MM.1S (cell line): Measurements from ENCODE around the gene RNF130.

ENCODE experiments used
- DNase-seq: peaks from one replicate; pipeline ENCODE4 v3.0.0-alpha.2; 2015
- H2AFZ ChIP-seq: fragments of 300-600 bp; sonication (generic); 2 replicates; pipeline ENCODE4 v1.6.0; 2016; ENCODE audit warnings: antibody characterized with exemption, low read length
- H3F3A ChIP-seq: fragments of 300-600 bp; sonication (generic); 2 replicates; pipeline ENCODE4 v1.6.1; 2016; ENCODE audit warnings: mild to moderate bottlenecking, antibody characterized with exemption, low read length, moderate library complexity, mixed read lengths; ENCODE audit not compliant: insufficient read depth
- H3K27ac ChIP-seq: fragments of 300-600 bp; sonication (generic); 2 replicates; pipeline ENCODE4 v1.5.1; 2016; ENCODE audit warnings: mild to moderate bottlenecking, low read length
- H3K27me3 ChIP-seq: fragments of 300-600 bp; sonication (generic); replicated peaks from 2 replicates; pipeline ENCODE4 v1.6.0; 2016; ENCODE audit warnings: low read length; ENCODE audit not compliant: insufficient read depth
- H3K36me3 ChIP-seq: fragments of 300-600 bp; sonication (generic); replicated peaks from 2 replicates; pipeline ENCODE4 v1.6.1; 2016; ENCODE audit warnings: mild to moderate bottlenecking, low read length, mixed read lengths; ENCODE audit not compliant: insufficient read depth
- H3K4me1 ChIP-seq: fragments of 300-600 bp; sonication (generic); 2 replicates; pipeline ENCODE4 v1.6.1; 2016; ENCODE audit warnings: low read length, mixed read lengths
- H3K4me2 ChIP-seq: fragments of 300-600 bp; sonication (generic); 2 replicates; pipeline ENCODE4 v1.6.0; 2016; ENCODE audit warnings: low read depth, low read length
- H3K4me3 ChIP-seq: fragments of 300-600 bp; sonication (generic); 2 replicates; pipeline ENCODE4 v1.5.1; 2016; ENCODE audit warnings: low read length, mixed read lengths
- H3K79me2 ChIP-seq: fragments of 300-600 bp; sonication (generic); 2 replicates; pipeline ENCODE4 v1.6.1; 2016; ENCODE audit warnings: mixed run types, low read length, mixed read lengths
- H3K9ac ChIP-seq: fragments of 300-600 bp; sonication (generic); 2 replicates; pipeline ENCODE4 v1.6.1; 2016; ENCODE audit warnings: low read length, mixed read lengths
- H3K9me2 ChIP-seq: fragments of 300-600 bp; sonication (generic); replicated peaks from 2 replicates; pipeline ENCODE4 v1.6.1; 2016; ENCODE audit warnings: mild to moderate bottlenecking, low read length, mixed read lengths; ENCODE audit not compliant: insufficient read depth
- H3K9me3 ChIP-seq: fragments of 300-600 bp; sonication (generic); replicated peaks from 2 replicates; pipeline ENCODE4 v1.6.1; 2016; ENCODE audit warnings: mild to moderate bottlenecking, low read length, mixed read lengths; ENCODE audit not compliant: insufficient read depth
- H4K20me1 ChIP-seq: fragments of 300-600 bp; sonication (generic); 2 replicates; pipeline ENCODE4 v1.6.1; 2016; ENCODE audit warnings: mild to moderate bottlenecking, low read length, moderate library complexity, mixed read lengths; ENCODE audit not compliant: insufficient read depth
- EZH2 ChIP-seq: fragments of 300-600 bp; sonication (generic); optimal IDR thresholded peaks from 2 replicates; pipeline ENCODE3; 2017; ENCODE audit warnings: low read depth, mild to moderate bottlenecking, antibody characterized with exemption, low read length, mixed read lengths
- EZH2phosphoT487 ChIP-seq: fragments of 300-600 bp; sonication (generic); IDR thresholded peaks from 2 replicates; pipeline ENCODE4 v1.6.1; 2018; ENCODE audit warnings: antibody characterized with exemption, low read length
- TF ChIP-seq, protein P1 (sequence below): fragments of 300-600 bp; sonication (generic); IDR thresholded peaks from 2 replicates; pipeline ENCODE4 v1.5.1; 2016; ENCODE audit warnings: antibody characterized with exemption, low read length, mixed read lengths

Gene RNF130

GRCh38 chr5:179908528-179908927 is 163.0 kb downstream of the RNF130 start:
- H2AFZ ChIP-seq, result no peak overlapping the region
- H3K9ac ChIP-seq, result no peak overlapping the region

DNA sequence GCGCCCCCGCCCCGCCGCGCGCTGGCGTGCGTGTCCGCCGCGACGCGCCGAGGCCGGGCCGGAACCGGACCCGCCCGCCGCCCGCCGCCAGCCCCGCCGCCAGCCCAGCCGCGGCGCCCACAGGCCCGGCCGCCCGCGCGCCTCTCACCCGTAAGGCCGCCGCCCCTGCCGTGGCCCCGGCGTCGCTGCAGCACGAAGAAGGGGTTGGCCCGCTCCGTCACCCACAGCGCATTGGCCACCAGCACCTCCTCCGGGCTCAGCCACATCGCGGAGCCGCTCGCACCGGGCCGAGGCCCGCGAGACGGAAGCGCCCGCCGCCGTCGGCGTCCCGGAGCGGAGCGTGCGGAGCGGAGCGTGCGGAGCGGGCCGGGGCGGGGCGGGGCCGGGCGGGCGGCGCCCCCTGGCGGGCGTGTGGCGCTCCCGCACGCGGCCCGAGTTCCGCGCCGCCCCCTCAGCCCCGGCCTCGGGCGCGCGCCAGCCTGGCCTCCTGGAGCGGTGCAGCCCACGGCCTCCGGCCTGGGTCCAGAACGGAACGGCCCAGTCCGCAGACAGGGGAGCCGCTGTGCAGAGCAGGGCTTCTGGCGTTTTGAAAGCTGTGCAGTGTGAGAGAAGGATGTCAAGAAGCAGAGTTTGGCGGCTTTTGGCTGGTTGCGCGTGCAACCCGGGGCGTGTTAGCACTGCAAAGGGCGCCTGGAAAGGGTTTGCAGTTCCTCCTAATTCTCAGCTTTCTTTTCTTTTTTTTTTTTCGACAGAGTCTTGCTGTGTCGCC is 163.8 kb downstream of the RNF130 start, which contains the start of gene TBC1D9B:
Gene TBC1D9B, minus strand, starts transcription at position 342 of the 769 bp plus-strand sequence. Its CDS starts 76 bp downstream, at position 266.
- Histone ChIP-seq H3K36me3 (no peaks in the 10 kb centered on the region; the same call in 1 of the 2 replicates), H3K4me3 (peak within 1 kb of the TSS; percentile 64), H2AFZ (peak within 1 kb of the TSS; percentile 86), H3K9ac (peak within 1 kb of the TSS; percentile 52; the same call in 1 of the 2 replicates), H3K27ac (no peak within 1 kb of the TSS), H3K27me3 (no peaks in the 10 kb centered on the region), H3K4me1 (peaks cover 4% of the 10 kb centered on the region; the same call in 1 of the 2 replicates), H3K79me2 (peaks cover 15% of the 10 kb centered on the region), H3K9me3 (no peaks in the 10 kb centered on the region), H4K20me1 (no peaks in the 10 kb centered on the region), H3K9me2 (no peaks in the 10 kb centered on the region), H3K4me2 (peak within 1 kb of the TSS; percentile 92), H3F3A (no peaks in the 10 kb centered on the region)
- TF ChIP-seq EZH2, result no peak
- TF ChIP-seq EZH2phosphoT487, result no peak
- TF ChIP-seq, protein P1, sequence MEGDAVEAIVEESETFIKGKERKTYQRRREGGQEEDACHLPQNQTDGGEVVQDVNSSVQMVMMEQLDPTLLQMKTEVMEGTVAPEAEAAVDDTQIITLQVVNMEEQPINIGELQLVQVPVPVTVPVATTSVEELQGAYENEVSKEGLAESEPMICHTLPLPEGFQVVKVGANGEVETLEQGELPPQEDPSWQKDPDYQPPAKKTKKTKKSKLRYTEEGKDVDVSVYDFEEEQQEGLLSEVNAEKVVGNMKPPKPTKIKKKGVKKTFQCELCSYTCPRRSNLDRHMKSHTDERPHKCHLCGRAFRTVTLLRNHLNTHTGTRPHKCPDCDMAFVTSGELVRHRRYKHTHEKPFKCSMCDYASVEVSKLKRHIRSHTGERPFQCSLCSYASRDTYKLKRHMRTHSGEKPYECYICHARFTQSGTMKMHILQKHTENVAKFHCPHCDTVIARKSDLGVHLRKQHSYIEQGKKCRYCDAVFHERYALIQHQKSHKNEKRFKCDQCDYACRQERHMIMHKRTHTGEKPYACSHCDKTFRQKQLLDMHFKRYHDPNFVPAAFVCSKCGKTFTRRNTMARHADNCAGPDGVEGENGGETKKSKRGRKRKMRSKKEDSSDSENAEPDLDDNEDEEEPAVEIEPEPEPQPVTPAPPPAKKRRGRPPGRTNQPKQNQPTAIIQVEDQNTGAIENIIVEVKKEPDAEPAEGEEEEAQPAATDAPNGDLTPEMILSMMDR, result peak; percentile 17; the same call in 1 of the 2 replicates
- DNase-seq, result peak; percentile 71

More at GRCh38 chr5:179908528-179908927, 163.0 kb downstream of the RNF130 start:
- Histone ChIP-seq H3K9me3 (no peaks in the 10 kb centered on the region), H3K9me2 (no peaks in the 10 kb centered on the region), H3K27me3 (no peaks in the 10 kb centered on the region), H3K4me3 (no peak overlapping the region), H3K27ac (no peak overlapping the region), H4K20me1 (no peaks in the 10 kb centered on the region), H3F3A (no peaks in the 10 kb centered on the region), H3K36me3 (no peaks in the 10 kb centered on the region; the same call in 1 of the 2 replicates), H3K4me2 (no peak overlapping the region), H3K79me2 (peaks cover 15% of the 10 kb centered on the region), H3K4me1 (peaks cover 4% of the 10 kb centered on the region; the same call in 1 of the 2 replicates)
- DNase-seq, result no peak
- TF ChIP-seq EZH2phosphoT487, result no peak
- TF ChIP-seq, protein P1, result 0 out of 2 replicates have a peak, but pooled peaks have one; percentile 13

DNA sequence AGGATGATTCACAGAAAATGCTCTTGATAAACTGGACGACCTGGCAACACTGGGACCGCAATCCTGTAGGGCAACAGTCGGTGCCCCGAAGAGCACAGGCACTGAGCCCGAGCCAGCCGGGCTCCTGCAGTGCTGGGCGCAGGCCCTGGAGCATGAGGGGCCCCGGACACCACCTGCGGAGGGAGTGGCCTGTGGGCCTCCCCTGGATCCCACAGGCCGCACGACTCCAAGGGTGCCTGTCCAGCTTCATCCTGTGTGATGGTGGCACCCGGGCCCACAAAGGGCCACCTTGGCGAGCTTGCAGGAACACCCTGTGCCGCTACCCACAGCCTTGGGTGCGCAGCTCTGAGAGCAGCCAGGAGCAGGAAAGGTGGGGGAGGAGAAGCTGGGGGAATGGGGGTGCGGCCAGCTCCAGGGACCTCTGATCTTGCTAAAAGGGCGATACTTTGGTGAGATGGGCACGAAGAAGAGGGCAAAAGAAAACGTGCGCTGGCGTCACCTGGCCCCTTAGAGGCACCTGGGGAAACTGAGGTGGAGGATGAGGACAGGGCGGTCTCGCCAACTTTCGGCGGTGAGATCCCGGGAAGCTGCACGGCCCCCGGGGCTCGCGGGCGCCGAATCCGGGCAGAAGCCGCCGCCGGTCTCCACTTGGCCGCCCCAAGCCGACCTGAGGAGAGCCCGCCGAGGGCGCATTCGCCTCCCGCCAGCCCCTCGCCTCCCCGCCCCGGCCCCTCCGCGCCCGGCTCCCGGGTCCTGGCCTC is 164.6 kb downstream of the RNF130 start:
- H3K36me3 ChIP-seq, result no peaks in the 10 kb centered on the region; the same call in 1 of the 2 replicates
- H3K4me2 ChIP-seq, result peak overlapping the region; percentile 92
- DNase-seq, result peak; percentile 10
- H3K79me2 ChIP-seq, result peaks cover 15% of the 10 kb centered on the region
- no peak overlapping the region for H3K27ac ChIP-seq
- H3K4me1 ChIP-seq, result peaks cover 4% of the 10 kb centered on the region; the same call in 1 of the 2 replicates
- H2AFZ ChIP-seq, result peak overlapping the region; percentile 22
- H3K9ac ChIP-seq, result peak overlapping the region; percentile 52; the same call in 1 of the 2 replicates
- no peaks in the 10 kb centered on the region for H3K9me2 ChIP-seq
- H3K27me3 ChIP-seq, result no peaks in the 10 kb centered on the region
- H4K20me1 ChIP-seq, result no peaks in the 10 kb centered on the region
- H3K4me3 ChIP-seq, result peak overlapping the region; percentile 64
- H3K9me3 ChIP-seq, result no peaks in the 10 kb centered on the region
- TF ChIP-seq EZH2 (no peak), EZH2phosphoT487 (no peak)
- TF ChIP-seq, protein P1, result no peak
- no peaks in the 10 kb centered on the region for H3F3A ChIP-seq
